ENCODE results near the gene PHYKPL. TPM values are rescaled to one million over a fixed set of nuclear protein-coding genes. Genes with fewer than 3 reads are reported as not detected.
A peak's percentile ranks its signal among the peaks of the same experiment; 100 is the strongest.

The PHYKPL gene
- total and polyA plus RNA-seq, 2 donors (not counting 1 experiment from before 2014, with no cell fraction given) = 18.1 to 44.8 TPM

DNA sequence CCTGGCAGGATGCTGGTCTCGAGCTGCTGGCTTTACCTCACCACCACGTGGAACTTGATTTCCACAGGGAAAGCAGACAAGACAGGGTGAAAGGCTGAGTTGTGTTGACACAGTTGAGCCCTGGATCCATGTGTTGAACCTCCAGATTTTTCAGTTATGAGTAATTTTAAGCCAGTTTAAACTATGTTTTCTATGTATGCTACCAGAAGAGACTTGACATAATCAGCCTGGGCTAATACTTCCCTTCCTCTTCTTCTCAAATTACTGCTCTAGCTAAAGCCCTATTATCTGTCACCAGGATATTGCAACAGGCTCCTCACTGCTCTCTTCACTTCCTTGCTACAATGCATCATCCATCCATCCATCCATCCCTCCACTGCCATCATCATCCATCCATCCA, 12.0 kb upstream of the PHYKPL start:
- Histone ChIP-seq H3K27me3 (ENCODE audit: control insufficient read depth, insufficient read depth, low read length) (no peaks in the 10 kb centered on the region), H3K27ac (ENCODE audit: insufficient read depth, low read length) (no peak overlapping the region), H3K9me3 (ENCODE audit: control insufficient read depth, insufficient read depth, low read depth, low read length) (no peaks in the 10 kb centered on the region), H4K20me1 (ENCODE audit: control insufficient read depth, extremely low read depth, insufficient read depth, low read length) (no peaks in the 10 kb centered on the region), H3K9ac (ENCODE audit: insufficient read depth, low read length) (no peak overlapping the region), H3K4me2 (ENCODE audit: extremely low read depth, insufficient read depth, low read length) (no peak overlapping the region), H2AFZ (ENCODE audit: low read length) (no peak overlapping the region), H3K4me1 (ENCODE audit: control insufficient read depth, extremely low read depth, insufficient read depth, low read length) (no peaks in the 10 kb centered on the region), H3K4me3 (replicated peaks in 1 of 4; ENCODE audit: control extremely low read depth in 1 of 4, insufficient read depth in 1 of 4, low read depth in 3 of 4, low read length in 4 of 4) (no peak overlapping the region), H3K36me3 (ENCODE audit: control insufficient read depth, insufficient read depth, low read length) (no peaks in the 10 kb centered on the region), H3K79me2 (ENCODE audit: control insufficient read depth, insufficient read depth, low read length) (no peaks in the 10 kb centered on the region)
- peak in 1 of 2 donors; percentile 44 for DNase-seq (ENCODE audit: low read depth in 2 of 2)
- TF ChIP-seq EZH2 (IDR thresholded peaks at IDR 0.05; ENCODE audit: low read length, missing control alignments) = no peak
- TF ChIP-seq, protein P1, sequence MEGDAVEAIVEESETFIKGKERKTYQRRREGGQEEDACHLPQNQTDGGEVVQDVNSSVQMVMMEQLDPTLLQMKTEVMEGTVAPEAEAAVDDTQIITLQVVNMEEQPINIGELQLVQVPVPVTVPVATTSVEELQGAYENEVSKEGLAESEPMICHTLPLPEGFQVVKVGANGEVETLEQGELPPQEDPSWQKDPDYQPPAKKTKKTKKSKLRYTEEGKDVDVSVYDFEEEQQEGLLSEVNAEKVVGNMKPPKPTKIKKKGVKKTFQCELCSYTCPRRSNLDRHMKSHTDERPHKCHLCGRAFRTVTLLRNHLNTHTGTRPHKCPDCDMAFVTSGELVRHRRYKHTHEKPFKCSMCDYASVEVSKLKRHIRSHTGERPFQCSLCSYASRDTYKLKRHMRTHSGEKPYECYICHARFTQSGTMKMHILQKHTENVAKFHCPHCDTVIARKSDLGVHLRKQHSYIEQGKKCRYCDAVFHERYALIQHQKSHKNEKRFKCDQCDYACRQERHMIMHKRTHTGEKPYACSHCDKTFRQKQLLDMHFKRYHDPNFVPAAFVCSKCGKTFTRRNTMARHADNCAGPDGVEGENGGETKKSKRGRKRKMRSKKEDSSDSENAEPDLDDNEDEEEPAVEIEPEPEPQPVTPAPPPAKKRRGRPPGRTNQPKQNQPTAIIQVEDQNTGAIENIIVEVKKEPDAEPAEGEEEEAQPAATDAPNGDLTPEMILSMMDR (conservative IDR thresholded peaks at IDR 0.05 in 1 of 2, IDR thresholded peaks at IDR 0.05 in 1 of 2; ENCODE audit: low read depth in 1 of 2, low read length in 2 of 2) = no peak

DNA sequence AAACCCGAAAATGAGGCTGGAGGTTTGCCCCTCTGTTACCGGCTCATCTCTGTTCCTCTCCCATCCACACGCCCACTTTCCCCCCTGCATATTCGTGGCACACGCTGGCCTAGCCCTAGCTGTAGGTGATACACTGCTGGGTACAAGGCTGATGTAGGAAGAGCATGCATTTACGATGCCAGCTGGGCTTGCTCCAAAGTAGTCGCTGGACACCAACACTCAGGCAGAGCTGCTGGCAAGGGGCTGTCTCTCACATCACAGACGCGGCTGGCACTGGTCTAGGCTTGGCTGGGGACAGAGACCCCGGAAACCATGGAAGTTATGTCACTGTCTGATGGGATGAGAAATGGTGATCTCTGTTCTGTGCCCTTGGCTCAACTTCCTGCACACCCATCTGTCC, 9.8 kb upstream of the PHYKPL start:
- Histone ChIP-seq H3K79me2 (ENCODE audit: control insufficient read depth, insufficient read depth, low read length) (no peaks in the 10 kb centered on the region), H3K4me3 (replicated peaks in 1 of 4; ENCODE audit: control extremely low read depth in 1 of 4, insufficient read depth in 1 of 4, low read depth in 3 of 4, low read length in 4 of 4) (no peak overlapping the region), H3K9me3 (ENCODE audit: control insufficient read depth, insufficient read depth, low read depth, low read length) (no peaks in the 10 kb centered on the region), H4K20me1 (ENCODE audit: control insufficient read depth, extremely low read depth, insufficient read depth, low read length) (no peaks in the 10 kb centered on the region), H3K27me3 (ENCODE audit: control insufficient read depth, insufficient read depth, low read length) (no peaks in the 10 kb centered on the region), H3K27ac (ENCODE audit: insufficient read depth, low read length) (no peak overlapping the region), H3K4me1 (ENCODE audit: control insufficient read depth, extremely low read depth, insufficient read depth, low read length) (no peaks in the 10 kb centered on the region), H3K4me2 (ENCODE audit: extremely low read depth, insufficient read depth, low read length) (no peak overlapping the region), H3K36me3 (ENCODE audit: control insufficient read depth, insufficient read depth, low read length) (no peaks in the 10 kb centered on the region), H3K9ac (ENCODE audit: insufficient read depth, low read length) (no peak overlapping the region), H2AFZ (ENCODE audit: low read length) (no peak overlapping the region)
- TF ChIP-seq, protein P1 (conservative IDR thresholded peaks at IDR 0.05 in 1 of 2, IDR thresholded peaks at IDR 0.05 in 1 of 2; ENCODE audit: low read depth in 1 of 2, low read length in 2 of 2) = no peak
- TF ChIP-seq EZH2 (IDR thresholded peaks at IDR 0.05; ENCODE audit: low read length, missing control alignments) = no peak
- DNase-seq (ENCODE audit: low read depth in 2 of 2) = no peak

DNA sequence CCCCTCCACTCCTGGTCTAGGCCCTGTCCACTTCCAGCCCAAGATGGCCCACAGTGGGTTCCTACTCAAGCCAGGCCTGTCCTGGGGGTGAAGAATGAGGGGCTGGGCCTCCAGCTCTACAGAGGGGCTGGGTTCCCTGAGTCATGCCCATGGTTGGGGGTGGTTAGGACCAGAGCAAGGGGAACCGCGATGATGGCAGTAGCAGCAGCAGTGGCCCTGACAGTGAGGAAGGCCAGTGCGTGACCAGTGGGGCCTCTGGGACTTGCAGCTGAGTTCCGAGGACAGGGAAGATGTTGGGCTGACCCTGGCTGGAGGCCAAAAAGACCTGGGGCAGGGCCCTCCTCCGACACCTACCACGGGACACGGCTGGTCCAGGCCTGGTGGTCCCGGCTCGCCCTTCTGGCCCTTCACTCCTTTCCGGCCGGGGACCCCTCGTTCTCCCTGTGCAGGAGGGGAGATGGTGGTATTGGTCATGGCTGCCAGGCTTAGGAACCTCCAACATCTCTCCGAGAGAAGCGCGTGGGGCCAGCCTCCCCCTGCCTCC, 9.2 kb upstream of the PHYKPL start:
- Histone ChIP-seq H3K4me1 (ENCODE audit: control insufficient read depth, extremely low read depth, insufficient read depth, low read length) (no peaks in the 10 kb centered on the region), H4K20me1 (ENCODE audit: control insufficient read depth, extremely low read depth, insufficient read depth, low read length) (no peaks in the 10 kb centered on the region), H3K9ac (ENCODE audit: insufficient read depth, low read length) (no peak overlapping the region), H2AFZ (ENCODE audit: low read length) (no peak overlapping the region), H3K79me2 (ENCODE audit: control insufficient read depth, insufficient read depth, low read length) (no peaks in the 10 kb centered on the region), H3K4me3 (replicated peaks in 1 of 4; ENCODE audit: control extremely low read depth in 1 of 4, insufficient read depth in 1 of 4, low read depth in 3 of 4, low read length in 4 of 4) (no peak overlapping the region), H3K4me2 (ENCODE audit: extremely low read depth, insufficient read depth, low read length) (no peak overlapping the region), H3K27me3 (ENCODE audit: control insufficient read depth, insufficient read depth, low read length) (no peaks in the 10 kb centered on the region), H3K36me3 (ENCODE audit: control insufficient read depth, insufficient read depth, low read length) (no peaks in the 10 kb centered on the region), H3K9me3 (ENCODE audit: control insufficient read depth, insufficient read depth, low read depth, low read length) (no peaks in the 10 kb centered on the region), H3K27ac (ENCODE audit: insufficient read depth, low read length) (no peak overlapping the region)
- no peak for DNase-seq (ENCODE audit: low read depth in 2 of 2)
- no peak for TF ChIP-seq EZH2 (IDR thresholded peaks at IDR 0.05; ENCODE audit: low read length, missing control alignments)
- TF ChIP-seq, protein P1 (conservative IDR thresholded peaks at IDR 0.05 in 1 of 2, IDR thresholded peaks at IDR 0.05 in 1 of 2; ENCODE audit: low read depth in 1 of 2, low read length in 2 of 2) = no peak
